ENCODE results near the gene DLG2.

DLG2 gene

DNA sequence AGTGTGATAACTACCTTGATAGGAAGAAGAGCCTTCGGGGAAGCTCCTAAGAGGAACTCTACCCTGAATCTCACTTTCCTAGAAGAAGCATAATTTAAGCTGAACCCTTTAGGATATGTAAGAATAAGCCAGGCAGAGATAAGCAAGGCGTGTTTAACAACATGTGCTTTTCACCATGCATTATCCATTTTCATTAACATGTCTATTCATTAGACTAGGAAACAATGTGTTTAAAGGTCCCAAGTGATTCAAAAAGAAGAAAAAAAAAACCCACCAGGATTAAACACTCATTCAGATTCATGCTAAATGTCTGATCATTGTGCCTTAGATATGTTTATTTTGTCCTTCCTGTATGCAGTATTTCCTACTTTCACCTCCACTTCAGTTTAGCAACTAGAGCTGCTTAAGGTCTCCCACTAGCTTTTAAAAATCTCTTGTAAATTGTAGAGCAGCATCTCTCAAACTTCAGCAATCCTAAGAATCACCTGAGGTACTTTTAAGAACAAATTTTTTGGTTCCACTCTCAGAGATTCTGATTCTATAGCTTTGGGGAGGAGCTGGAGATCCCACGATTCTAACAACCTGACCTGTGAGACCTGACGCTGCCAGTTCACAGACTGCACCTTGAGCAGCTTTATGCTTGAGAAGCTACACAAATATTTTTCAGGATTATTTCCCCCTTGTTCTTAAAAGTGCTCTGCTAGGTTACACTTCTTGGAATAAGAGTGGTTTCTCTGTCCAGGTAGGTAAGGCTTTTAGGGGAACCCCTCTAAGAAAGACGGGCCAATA, 1385.6 kb downstream of the DLG2 start:
- DNase-seq, result no peak

DNA sequence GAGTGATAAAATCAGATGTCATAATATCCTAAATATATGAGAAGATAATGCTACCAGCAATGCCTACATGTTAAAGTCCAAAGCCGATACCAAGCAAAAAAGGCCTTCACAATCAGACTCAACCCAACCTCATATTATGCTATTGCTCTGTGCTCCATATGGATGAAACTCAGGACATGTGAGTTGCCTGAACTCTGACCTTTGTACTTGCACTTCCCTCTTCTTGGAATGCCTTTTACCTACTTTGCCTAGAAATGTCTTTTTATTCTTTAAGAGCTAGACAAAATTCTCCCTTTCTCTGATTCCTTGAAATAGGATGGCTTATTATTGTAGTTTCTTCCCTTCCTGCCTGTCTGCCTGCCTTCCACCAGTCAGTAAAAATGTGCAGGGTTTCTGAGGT, 1386.3 kb downstream of the DLG2 start:
- no peak for DNase-seq

DNA sequence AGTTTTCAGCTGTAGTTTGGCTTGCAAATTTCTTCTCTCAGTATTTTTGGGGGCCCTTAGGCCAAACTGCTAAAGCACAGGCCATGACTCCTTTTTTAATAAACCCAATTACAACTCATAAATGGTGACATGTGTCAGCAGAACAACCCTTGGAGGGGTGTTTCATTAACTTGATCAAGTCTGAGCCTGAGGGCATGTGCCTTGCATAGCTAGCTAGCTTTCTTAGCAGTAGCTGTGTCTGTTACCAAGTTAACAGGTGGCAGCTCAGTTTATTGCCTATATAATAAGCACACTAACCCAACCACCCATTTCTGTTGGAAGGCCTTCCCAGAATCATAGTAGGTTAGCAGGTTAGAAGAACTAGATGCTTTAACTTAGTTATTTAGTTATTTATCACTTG, 1390.7 kb downstream of the DLG2 start:
- no peak for DNase-seq

DNA sequence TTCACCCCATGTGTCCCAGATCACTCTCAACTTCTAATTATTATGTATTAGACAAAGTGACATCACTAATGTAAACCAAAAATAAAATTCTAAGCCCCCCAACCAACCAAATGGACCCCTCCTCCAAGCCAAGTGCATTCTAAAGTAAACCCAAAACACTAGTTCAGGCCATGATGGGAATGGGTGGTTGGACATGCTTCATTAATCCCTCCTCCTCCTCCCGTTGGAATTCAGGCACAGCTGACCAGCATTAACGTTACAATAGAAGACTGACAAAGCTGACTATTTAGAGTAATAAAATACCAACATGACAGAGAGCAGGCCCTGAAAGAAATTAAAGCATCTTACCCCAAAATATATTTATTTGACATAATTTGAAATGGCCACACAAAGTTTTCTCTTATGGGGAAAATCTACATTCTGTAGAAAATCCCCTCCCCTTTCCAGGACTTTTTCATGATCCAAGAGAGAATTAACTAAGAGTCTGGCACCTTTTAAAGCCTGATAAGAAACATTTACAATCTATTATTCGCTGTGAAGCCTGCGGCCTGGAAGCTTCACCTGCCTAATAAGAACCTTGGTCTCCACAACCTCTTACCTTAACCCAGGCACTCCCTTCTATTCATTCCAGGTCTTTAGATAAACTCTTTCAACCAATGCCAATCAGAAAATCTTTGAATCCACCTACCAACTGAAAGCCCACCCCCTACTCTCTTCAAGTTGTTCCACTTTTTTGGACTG, 1392.5 kb downstream of the DLG2 start:
- no peak for DNase-seq

DNA sequence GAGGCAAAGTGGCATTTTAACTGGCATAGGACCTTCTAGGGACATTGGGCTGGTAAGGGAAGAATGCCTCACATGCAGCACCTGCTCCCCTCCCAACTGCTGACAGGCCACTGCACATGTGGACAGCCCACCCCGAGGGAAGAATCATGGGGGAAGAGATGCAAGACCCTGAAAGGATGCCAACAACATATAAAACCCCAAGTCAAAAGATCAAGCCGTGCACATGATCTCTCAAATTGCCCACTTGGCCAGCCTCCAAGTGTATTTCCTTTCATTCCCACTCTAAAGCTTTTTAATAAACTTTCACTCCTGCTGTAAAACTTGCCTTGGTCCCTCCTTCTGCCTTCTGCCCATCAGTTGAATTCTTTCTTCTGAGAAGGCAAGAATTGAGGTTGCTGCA, 1393.1 kb downstream of the DLG2 start:
- DNase-seq, result no peak

DNA sequence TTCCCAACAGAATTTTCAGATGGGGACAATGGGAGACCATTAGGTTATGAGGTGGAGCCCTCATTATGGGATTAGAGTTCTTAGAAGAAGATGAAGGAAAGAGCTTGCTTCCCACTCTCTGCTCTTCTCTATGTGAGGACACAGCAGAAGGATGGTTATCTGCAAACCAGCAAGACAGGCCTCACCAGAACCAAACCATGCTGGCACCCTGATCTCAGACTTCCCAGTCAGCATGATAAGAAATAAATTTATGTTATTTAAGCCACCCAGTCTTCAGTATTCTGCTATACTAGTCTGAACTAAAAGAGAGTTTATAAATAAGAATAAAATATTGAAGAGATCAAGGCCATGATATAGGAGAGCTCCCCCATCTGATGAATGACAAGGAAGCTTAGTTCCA, 1394.6 kb downstream of the DLG2 start:
- DNase-seq, result no peak

DNA sequence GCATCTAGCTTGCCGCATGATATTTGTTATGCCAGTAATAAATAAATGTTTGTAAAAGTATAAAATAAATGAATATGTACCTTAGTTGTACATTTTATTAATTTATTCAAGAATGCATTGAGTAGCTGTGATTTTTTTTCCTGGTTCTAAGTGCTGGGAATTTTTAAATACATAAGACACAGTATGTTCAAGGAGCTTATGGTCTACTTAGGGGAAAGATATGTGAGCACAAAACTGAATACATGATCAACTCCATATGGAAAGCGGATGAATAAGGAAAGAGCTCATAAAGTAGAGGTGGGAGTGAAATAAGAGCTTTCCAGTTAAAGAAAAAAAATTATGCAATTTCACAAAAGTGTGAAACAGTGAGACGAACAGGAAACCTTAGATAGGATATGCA, 1396.7 kb downstream of the DLG2 start:
- no peak for DNase-seq

DNA sequence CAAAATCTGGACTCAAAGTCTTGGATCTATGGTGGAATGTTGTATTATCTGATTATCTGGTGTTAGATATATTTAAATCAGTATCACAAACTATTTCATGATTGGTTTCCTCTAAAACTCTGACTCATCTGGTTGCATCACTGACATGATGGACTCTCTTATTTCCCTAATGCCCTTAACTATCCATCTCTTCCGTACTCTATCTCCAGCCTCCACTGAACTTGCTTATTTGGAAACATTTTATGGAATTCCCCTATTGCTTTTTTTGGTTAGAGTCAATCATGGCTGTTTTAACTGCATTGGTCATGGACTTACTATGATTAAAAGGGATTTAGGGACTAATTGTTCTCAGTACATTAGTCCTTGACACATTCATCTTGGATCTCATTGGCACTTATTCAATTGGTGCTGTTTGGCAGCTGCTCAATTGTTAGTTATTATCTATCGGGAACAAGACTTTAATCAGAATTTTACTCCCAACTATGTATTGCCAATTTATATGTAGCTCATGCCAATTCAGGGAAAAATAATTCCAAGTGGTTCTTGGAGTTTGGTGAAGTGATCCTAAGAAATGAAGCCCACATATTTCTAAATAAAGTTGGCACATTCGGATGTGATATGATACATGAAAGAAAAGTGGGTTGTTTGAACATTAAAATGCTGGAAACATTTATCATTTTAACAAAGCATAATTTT, 1399.0 kb downstream of the DLG2 start:
- DNase-seq, result no peak

DNA sequence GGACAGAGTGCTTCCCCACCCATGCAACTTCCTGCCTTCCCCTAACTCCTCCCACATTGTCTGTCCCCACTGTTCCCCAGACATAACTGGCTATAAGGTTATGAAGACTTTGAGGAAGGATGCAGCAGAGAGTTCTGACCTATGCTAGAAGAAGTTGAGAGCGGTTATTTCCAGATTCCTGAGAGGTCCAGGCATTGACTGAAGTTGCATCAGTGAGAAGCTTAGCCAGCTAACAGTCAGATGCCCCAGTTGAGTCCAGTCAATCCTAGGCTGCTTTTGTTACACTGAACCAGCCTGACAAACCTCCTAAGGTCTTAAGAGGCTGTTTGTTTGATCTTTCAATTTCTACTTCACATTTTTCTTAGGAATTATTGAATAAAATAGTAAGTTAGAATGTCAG, 1403.1 kb downstream of the DLG2 start:
- no peak for DNase-seq

DNA sequence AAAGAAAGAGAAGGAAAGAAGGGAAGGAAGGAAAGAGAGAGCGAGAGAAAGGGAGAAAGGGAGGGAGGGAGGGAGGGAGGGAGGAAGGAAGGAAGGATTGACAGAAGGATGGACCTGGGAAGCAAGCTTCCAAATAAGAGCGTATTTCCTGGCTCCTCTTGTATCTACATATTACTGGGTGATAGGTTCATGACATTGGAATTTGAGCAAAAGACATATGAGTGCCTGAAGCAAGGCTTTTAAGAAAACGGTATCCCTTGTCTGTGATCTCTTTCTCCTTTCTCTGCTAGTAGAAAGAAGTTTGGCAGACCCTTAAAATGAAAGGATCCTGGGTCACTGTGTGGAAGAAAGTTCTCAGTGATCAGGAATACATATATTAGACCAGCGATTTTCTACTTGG, 1408.8 kb downstream of the DLG2 start:
- DNase-seq, result no peak

DNA sequence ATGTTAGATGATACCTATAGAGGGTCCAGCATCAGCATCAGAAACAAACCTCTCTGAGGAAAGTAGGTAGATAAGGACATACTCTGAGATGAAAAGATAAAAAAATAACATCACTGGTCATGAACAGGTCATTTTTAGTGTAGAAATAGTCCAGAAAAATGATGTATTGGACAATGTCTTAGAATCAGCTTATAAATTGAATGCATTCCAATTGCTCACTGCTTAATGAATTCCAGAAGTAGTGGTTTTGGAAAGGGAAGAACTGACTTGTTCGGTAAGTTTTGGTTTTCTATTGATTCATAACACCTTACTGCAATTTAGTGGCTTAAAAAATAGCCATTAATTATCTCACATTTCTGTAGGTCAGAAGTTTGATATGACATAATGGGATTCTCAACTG, 1411.5 kb downstream of the DLG2 start:
- no peak for DNase-seq

DNA sequence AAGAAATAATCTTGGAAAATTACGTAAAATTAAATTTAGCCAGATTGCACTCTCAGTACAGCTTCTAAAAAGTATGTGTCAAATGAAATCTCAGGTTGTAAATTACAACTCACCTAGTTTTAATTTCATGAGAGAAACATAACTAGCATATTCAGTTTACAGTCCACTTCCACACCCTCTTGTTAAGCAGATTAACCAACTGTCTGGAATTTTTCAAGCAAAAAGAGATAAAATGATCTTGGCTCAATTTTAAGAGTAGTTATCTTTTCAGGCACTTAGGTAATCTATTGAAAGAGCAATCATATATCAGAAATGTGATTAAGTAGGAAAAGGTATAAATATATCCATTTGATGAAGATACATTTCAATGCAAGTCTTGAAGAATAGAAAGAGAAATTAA, 1412.6 kb downstream of the DLG2 start:
- no peak for DNase-seq

DNA sequence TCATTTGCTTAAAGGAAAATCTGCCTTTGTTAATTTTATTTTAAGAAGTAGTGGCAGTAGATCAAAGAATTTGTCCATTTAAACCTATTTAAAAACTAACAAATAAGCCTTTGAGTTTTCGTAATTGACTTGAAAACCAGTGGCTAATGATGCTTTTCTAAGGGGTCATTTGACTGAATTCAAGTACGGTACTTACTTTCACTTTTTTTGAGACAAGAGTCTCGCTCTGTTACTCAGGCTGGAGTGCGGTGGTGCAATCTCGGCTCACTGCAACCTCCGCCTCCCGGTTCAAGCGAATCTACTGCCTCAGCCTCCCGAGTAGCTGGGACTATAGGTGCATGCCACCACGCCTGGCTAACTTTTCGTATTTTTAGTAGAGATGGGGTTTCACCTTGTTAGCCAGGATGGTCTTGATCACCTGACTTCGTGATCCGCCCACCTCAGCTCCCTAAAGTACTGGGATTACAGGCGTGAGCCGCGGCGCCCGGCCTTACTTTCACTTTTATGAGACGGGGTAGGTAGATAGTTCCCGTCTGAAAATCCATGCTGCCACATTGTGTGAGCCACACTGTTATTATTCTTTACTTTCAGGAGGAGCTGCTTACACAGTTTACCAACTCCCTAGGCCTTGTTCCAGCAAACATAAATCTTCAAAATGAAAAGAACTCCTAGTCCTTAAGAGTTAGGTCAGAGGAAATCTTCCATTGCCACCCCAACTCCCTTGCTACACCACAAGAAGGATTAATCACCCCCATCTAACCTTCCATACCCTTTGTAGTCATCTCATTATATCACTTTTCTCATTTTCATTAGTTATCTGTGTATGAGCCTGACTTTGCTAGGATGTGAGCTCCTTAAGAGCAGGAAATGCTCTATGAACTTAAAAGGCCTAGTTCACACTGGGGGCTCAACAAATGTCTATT, 1414.4 kb downstream of the DLG2 start:
- DNase-seq, result no peak

DNA sequence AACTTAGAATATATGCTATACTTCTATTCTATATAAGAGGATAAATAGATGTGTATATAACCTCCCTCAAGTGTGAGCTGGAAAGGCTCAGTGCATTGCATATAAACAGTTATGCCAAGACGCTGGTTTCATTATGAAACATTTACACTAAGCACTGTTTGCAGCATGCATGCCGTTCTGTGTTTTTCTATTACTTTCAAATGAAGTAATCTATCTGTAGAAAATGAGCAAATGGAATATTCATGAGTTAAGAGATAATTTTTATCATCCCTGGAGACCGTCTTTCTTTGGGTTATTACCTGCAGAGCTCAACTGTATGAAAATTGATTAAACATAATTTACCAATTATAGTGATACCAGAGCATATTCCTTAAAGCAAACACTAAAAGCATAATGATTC, 1415.2 kb downstream of the DLG2 start:
- no peak for DNase-seq

DNA sequence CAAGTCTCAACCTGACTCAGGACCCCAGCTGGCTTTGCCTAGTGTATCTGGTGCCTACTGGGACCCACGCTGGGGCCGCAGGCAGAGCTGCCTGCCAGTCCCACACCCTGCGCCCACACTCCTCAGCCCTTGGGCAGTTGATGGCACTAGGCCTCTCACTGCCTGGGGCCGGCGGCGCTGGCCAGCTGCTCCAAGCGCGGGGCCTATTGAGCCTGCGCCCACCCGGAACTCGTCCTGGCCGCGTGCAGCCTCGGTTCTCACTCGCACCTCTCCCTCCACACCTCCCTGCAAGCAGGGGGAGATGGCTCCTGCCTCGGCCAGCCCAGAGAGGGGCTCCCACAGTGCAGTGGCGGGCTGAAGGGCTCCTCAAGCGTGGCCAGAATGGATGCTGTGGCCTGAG, 1432.4 kb downstream of the DLG2 start:
- DNase-seq, result no peak

DNA sequence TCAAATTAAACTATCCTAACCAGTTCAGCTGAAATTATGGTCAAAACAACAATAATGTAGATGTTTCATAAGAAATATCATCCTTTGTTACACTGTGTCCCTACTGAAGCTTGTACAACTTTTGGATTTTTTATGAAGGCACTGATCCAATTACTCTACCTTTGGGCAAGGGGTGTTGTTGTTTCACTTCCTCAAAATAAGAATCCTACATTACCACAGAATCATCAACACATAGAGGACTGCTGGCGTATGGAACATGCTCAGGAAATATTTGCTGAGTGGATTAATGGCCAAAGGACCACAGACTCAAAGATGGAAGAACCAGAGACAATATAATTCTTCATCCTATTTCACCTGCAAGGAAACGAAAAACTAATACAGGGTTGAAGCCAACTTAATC, 1433.4 kb downstream of the DLG2 start:
- no peak for DNase-seq

DNA sequence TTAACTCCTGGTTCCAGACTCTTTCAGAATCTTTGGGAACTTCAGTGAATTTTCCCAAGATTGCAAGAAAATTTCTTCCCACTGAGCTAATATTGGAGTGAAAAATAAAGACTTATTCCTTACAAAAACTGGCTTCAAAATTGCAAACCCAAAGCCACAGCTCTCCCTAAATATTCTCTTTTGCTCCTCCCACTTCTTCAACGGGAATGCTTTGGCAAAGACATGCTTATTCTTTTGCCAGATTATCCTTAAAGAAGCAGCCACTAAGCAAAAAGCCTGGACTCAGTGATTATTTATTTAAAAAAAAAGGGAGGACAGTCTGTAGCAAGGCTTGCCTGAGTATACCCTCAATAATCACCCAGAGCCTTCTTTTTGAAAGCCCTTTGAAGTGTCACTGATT, 1438.6 kb downstream of the DLG2 start:
- no peak for DNase-seq

DNA sequence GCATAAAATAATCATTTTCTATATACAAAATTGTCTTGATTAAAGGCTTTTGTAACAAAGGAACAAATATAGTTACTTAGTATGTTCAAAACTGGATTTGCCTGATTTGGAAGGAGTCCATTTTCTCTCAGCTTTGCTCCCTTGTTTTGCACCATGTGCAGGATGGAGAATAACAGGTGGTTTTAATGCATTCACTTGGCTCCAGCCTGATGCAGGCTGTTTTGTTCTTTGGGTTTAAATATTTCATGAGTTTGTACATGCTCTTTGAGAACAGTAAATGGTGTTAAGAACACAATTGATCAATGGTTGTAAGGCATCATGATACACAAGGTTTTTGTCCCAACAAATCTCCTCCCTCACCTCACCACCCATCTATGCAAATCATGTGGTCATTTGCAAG, 1454.1 kb downstream of the DLG2 start:
- no peak for DNase-seq

DNA sequence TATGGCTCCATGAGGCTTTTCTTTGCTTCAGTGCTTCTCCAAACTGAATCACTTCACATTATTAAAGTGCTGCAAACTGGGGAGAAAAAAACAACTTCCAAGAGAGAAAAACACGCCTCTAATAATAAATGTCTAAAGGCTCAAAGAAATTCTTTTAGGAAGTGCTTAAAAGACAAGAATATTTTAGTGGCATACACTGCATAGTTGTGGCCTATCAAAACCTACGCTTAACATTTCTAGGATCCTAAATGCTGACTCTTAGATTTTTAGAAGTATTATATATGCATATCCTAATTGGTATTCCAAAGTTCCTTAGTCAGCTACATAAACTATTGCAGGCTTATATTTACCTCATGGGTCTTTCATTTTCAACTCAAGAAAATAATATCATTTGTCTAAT, 1462.0 kb downstream of the DLG2 start:
- DNase-seq, result no peak

DNA sequence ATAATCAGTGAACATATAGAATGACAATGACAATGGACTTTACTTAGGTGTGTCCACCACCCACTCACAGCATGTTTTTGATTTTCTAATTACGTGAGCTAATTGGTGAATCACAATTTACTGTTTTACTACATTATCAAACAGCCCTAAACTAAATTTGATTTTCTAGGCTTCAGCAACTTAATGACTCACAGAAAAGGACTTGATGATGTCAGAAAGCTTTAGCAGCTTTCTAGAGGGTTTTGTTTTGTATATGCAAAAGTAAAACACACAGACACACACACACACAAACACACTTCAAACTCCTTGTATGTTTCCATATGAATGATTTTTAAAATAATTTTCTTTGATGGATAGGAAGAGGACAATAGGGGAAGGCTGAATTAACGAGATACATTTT, 1462.4 kb downstream of the DLG2 start:
- no peak for DNase-seq

DNA sequence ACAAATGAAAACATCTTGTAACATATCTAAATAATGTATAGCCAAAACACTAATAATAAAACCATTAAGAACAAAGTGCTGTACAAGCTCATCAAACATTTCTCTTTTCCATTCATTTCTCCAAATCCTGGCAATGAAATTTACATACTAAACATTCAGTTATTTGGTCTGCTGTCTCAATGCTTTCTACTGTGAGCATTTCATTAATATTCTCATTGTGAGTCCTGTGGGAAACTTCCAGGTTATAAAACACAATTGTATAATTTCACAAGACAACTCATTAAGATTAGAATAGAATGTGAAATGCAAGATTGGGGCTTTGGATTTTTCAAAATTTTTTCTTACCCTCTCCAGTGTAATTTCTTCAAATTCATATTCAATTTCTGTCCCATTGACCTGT, 1464.0 kb downstream of the DLG2 start:
- DNase-seq, result no peak

DNA sequence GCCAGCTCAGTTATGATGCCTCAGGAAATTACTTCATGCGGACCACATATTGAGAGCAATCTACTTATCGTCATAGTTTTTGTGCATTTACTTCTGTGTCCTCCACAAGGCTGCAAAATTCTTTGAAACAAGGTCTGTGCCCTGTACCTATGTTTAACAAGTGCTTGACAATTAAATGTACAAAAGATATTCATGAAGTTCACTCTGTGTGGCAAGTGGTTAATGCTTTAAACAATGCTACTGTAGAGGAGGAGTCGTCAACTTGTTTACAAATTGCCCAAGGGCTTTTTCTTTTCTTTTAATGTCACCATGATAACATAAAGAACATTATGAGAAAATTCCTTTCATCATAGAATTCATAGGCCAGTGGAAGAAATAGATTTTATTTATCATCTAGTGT, 1469.5 kb downstream of the DLG2 start:
- no peak for DNase-seq

DNA sequence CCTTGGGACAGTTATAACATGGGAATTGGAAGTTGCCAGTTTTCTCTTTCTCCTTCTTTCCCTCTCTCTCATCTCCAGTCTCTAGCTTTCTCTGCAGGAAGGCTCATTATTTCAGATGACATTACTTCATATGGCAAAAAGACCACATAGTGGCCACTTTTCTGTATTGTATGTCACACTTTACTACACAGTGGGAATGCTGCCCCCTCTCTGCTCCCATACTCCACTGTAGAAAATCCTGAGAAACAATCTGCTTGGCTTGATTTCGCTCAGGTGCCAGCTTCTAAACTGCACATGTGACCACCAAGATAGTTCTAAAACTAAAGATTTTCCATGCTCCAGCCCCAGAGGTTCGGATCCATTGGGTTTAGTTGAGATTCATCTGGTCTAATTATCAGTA, 1480.3 kb downstream of the DLG2 start:
- no peak for DNase-seq

Measured in inflammatory macrophage (primary cell).